Stomach (tissue), 4 donors: Measurements from ENCODE around the gene MAP1S.

Source experiments
- POLR2A ChIP-seq, 4 donors: fragments of 450-650 bp; IDR thresholded peaks; one replicate each; pipeline ENCODE4 v1.6.1; 2016; ENCODE audit warnings: antibody characterized with exemption in 4 of 4, control low read depth in 2 of 4, mild to moderate bottlenecking in 1 of 4, moderate library complexity in 1 of 4
- TF ChIP-seq, protein P1 (sequence below), 7 experiments: fragments of 450-650 bp in 4 of 7; fragments of 200-600 bp in 3 of 7; sonication (generic) in 3 of 7; IDR thresholded peaks; one replicate each; pipeline ENCODE4 v1.5.1; 2016 to 2019; ENCODE audit warnings: antibody characterized with exemption in 7 of 7, control low read depth in 2 of 7, mild to moderate bottlenecking in 1 of 7

DNA sequence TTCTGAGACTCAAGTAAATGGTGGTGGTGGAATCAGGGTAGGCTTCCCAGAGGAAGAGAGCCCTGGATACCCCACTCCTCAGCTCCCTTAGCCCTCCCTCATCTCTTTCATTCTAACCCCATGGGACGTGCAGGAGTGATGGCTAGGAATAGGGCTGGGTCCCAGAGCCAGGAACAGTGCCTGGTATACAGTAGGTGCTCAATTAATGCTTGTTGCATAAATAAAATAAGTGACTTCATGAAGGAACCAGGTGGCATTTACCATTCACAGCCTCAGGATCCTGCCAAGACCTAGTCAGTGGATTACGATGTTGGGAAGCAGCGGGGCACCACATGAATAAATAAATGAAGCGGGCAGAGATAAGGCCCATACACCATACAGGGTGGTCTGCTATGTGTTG lies 35.0 kb upstream of the MAP1S start:
- TF ChIP-seq, protein P1, sequence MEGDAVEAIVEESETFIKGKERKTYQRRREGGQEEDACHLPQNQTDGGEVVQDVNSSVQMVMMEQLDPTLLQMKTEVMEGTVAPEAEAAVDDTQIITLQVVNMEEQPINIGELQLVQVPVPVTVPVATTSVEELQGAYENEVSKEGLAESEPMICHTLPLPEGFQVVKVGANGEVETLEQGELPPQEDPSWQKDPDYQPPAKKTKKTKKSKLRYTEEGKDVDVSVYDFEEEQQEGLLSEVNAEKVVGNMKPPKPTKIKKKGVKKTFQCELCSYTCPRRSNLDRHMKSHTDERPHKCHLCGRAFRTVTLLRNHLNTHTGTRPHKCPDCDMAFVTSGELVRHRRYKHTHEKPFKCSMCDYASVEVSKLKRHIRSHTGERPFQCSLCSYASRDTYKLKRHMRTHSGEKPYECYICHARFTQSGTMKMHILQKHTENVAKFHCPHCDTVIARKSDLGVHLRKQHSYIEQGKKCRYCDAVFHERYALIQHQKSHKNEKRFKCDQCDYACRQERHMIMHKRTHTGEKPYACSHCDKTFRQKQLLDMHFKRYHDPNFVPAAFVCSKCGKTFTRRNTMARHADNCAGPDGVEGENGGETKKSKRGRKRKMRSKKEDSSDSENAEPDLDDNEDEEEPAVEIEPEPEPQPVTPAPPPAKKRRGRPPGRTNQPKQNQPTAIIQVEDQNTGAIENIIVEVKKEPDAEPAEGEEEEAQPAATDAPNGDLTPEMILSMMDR (IDR thresholded peaks at IDR 0.05), result no peak
- no peak for TF ChIP-seq POLR2A (IDR thresholded peaks at IDR 0.05)
